ENCODE results near the gene ARAP2.

DNA sequence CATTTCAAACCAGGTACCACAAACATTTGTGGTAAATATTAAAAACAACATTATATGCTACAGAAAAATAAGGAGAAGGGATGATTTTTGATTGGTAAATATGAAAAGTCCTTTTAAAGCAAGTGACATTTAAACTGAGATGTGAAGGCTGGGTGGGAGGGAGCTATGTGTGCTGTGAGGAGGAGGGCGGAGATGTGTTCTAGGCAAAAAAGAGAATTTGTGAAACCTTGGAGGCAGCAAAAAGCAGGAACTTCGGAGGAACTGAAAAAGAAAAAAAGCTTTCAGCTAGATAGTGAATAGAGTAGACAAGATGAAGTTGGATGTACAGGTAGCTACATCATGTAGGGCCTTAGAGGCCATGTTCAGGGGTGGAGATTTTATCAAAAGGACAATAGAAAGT lies 10.1 kb upstream of the ARAP2 start:
- no peak for TF ChIP-seq MYC (CRISPR knock-in tag; IDR thresholded peaks at IDR 0.05; ENCODE audit: borderline replicate concordance)
- TF ChIP-seq, protein P1, sequence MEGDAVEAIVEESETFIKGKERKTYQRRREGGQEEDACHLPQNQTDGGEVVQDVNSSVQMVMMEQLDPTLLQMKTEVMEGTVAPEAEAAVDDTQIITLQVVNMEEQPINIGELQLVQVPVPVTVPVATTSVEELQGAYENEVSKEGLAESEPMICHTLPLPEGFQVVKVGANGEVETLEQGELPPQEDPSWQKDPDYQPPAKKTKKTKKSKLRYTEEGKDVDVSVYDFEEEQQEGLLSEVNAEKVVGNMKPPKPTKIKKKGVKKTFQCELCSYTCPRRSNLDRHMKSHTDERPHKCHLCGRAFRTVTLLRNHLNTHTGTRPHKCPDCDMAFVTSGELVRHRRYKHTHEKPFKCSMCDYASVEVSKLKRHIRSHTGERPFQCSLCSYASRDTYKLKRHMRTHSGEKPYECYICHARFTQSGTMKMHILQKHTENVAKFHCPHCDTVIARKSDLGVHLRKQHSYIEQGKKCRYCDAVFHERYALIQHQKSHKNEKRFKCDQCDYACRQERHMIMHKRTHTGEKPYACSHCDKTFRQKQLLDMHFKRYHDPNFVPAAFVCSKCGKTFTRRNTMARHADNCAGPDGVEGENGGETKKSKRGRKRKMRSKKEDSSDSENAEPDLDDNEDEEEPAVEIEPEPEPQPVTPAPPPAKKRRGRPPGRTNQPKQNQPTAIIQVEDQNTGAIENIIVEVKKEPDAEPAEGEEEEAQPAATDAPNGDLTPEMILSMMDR (CRISPR knock-in tag; IDR thresholded peaks at IDR 0.05), result no peak
